GM21737 (cell line): ENCODE measurements around the gene CD47.

ENCODE experiments used
- ATAC-seq: cut with Tn5 transposase; IDR thresholded peaks from one replicate; pipeline ENCODE4 v1.9.1; 2021; ENCODE audit warnings: mild to moderate bottlenecking, moderate library complexity; ENCODE audit not compliant: unreplicated experiment

The CD47 gene

GRCh38 chr3:108118038-108118768 lies 27.4 kb upstream of the CD47 start:
- ATAC-seq = no peak

GRCh38 chr3:108117241-108117775 lies 26.5 kb upstream of the CD47 start:
- no peak for ATAC-seq

GRCh38 chr3:108114423-108115065 lies 23.7 kb upstream of the CD47 start:
- no peak for ATAC-seq

- no peak for ATAC-seq
Observed at GRCh38 chr3:108113975-108114374, 23.1 kb upstream of the CD47 start.

- ATAC-seq = no peak
Observed at GRCh38 chr3:108110934-108111333, 20.1 kb upstream of the CD47 start.

GRCh38 chr3:108108416-108108815 lies 17.6 kb upstream of the CD47 start:
- no peak for ATAC-seq

- ATAC-seq = no peak
Observed at GRCh38 chr3:108106449-108106848, 15.6 kb upstream of the CD47 start.

GRCh38 chr3:108106031-108106430 lies 15.2 kb upstream of the CD47 start:
- no peak for ATAC-seq

- no peak for ATAC-seq
Observed at GRCh38 chr3:108103886-108104797, 13.3 kb upstream of the CD47 start.

- ATAC-seq = no peak
Observed at GRCh38 chr3:108103040-108103751, 12.4 kb upstream of the CD47 start.

- ATAC-seq = no peak
Observed at GRCh38 chr3:108102420-108103039, 11.7 kb upstream of the CD47 start.

GRCh38 chr3:108100906-108101660 lies 10.3 kb upstream of the CD47 start:
- peak; percentile 88 for ATAC-seq

- peak; percentile 22 for ATAC-seq
Observed at GRCh38 chr3:108099679-108100428, 9.0 kb upstream of the CD47 start.

GRCh38 chr3:108099244-108099643 lies 8.4 kb upstream of the CD47 start:
- no peak for ATAC-seq

- no peak for ATAC-seq
Observed at GRCh38 chr3:108098003-108098370, 7.2 kb upstream of the CD47 start.

- ATAC-seq = no peak
Observed at GRCh38 chr3:108097322-108098002, 6.6 kb upstream of the CD47 start.

GRCh38 chr3:108096532-108097321 lies 5.9 kb upstream of the CD47 start:
- no peak for ATAC-seq
